ENCODE results near the gene MBOAT7. TPM values are rescaled to one million over a fixed set of nuclear protein-coding genes. Genes with fewer than 3 reads are reported as not detected.
"Not testable (repeated sequence)": the region's sequence is repeated elsewhere in the genome, so short reads cannot be mapped to it uniquely, and the experiment has no call there.

Gene MBOAT7
- total RNA-seq, 4 donors from 2014 or later = 5.3 to 47.8 (median 19.2) TPM

- Histone ChIP-seq H3K27ac (peak overlapping the region; percentile 63 to 74), H3K27me3 (no peaks in the 10 kb centered on the region), H3K4me3 (no peak overlapping the region), H3K9me3 (no peaks in the 10 kb centered on the region), H3K36me3 (no peaks in the 10 kb centered on the region), H3K4me1 (peaks cover 0 to 10% of the 10 kb centered on the region in 2 donors)
- intact Hi-C loops (cut with DNase I; ENCODE audit: low total_unique reads) = no loop called here
- TF ChIP-seq POLR2A (IDR thresholded peaks at IDR 0.05) = no peak
- TF ChIP-seq CTCF (IDR thresholded peaks at IDR 0.05) = no peak
- peak; percentile 80 to 83 for DNase-seq
These were observed 20.6 kb upstream of the MBOAT7 start for GRCh38 chr19:54209811-54210494.

- H3K9me3 ChIP-seq = no peaks in the 10 kb centered on the region
- DNase-seq = no peak
- H3K27me3 ChIP-seq = no peaks in the 10 kb centered on the region
- H3K4me1 ChIP-seq = peaks cover 0 to 10% of the 10 kb centered on the region in 2 donors
- peak overlapping the region; percentile 63 to 74 for H3K27ac ChIP-seq
- no peak for TF ChIP-seq POLR2A (IDR thresholded peaks at IDR 0.05)
- TF ChIP-seq CTCF (IDR thresholded peaks at IDR 0.05) = no peak
- H3K36me3 ChIP-seq = no peaks in the 10 kb centered on the region
- intact Hi-C loops (cut with DNase I; ENCODE audit: low total_unique reads) = no loop called here
- no peak overlapping the region for H3K4me3 ChIP-seq
These were observed 19.9 kb upstream of the MBOAT7 start for GRCh38 chr19:54209058-54209810.

GRCh38 chr19:54208784-54209057 lies 19.3 kb upstream of the MBOAT7 start:
- Histone ChIP-seq H3K36me3 (no peaks in the 10 kb centered on the region), H3K27ac (peak overlapping the region in 1 of 2 donors; percentile 74), H3K9me3 (no peaks in the 10 kb centered on the region), H3K4me1 (peaks cover 0 to 10% of the 10 kb centered on the region in 2 donors), H3K4me3 (no peak overlapping the region), H3K27me3 (no peaks in the 10 kb centered on the region)
- no peak for DNase-seq
- TF ChIP-seq CTCF (IDR thresholded peaks at IDR 0.05) = no peak
- no peak for TF ChIP-seq POLR2A (IDR thresholded peaks at IDR 0.05)
- intact Hi-C loops (cut with DNase I; ENCODE audit: low total_unique reads) = no loop called here

GRCh38 chr19:54207983-54208783 lies 18.8 kb upstream of the MBOAT7 start:
- no peaks in the 10 kb centered on the region for H3K9me3 ChIP-seq
- H3K4me3 ChIP-seq = no peak overlapping the region
- H3K4me1 ChIP-seq = peaks cover 0 to 10% of the 10 kb centered on the region in 2 donors
- TF ChIP-seq CTCF (IDR thresholded peaks at IDR 0.05) (no peak), POLR2A (IDR thresholded peaks at IDR 0.05) (no peak)
- H3K36me3 ChIP-seq = no peaks in the 10 kb centered on the region
- intact Hi-C loops (cut with DNase I; ENCODE audit: low total_unique reads) = no loop called here
- DNase-seq = peak in 1 of 2 donors; percentile 54
- H3K27ac ChIP-seq = no peak overlapping the region
- H3K27me3 ChIP-seq = no peaks in the 10 kb centered on the region

- no peak overlapping the region for H3K4me3 ChIP-seq
- no peaks in the 10 kb centered on the region for H3K36me3 ChIP-seq
- DNase-seq = no peak
- no peak for TF ChIP-seq CTCF (IDR thresholded peaks at IDR 0.05)
- H3K4me1 ChIP-seq = peaks cover 0 to 10% of the 10 kb centered on the region in 2 donors
- no peak overlapping the region for H3K27ac ChIP-seq
- H3K27me3 ChIP-seq = no peaks in the 10 kb centered on the region
- H3K9me3 ChIP-seq = no peaks in the 10 kb centered on the region
- intact Hi-C loops (cut with DNase I; ENCODE audit: low total_unique reads) = no loop called here
These were observed 18.2 kb upstream of the MBOAT7 start for GRCh38 chr19:54207676-54207982.

GRCh38 chr19:54207193-54207592 lies 17.8 kb upstream of the MBOAT7 start:
- H3K27me3 ChIP-seq; DNase-seq; H3K36me3 ChIP-seq; intact Hi-C loops (cut with DNase I; ENCODE audit: low total_unique reads); H3K4me3 ChIP-seq; H3K27ac ChIP-seq; H3K9me3 ChIP-seq: not testable (repeated sequence)
- peaks cover 3 to 11% of the 10 kb centered on the region in 2 donors for H3K4me1 ChIP-seq
